Keratinocyte (primary cell): ENCODE measurements around the gene C5orf52. TPM values are rescaled to one million over a fixed set of nuclear protein-coding genes. Genes with fewer than 3 reads are reported as not detected.
"Not testable (repeated sequence)": the region's sequence is repeated elsewhere in the genome, so short reads cannot be mapped to it uniquely, and the experiment has no call there.

Experiments
- DNase-seq: peaks from one replicate; pipeline ENCODE4 v3.0.0-alpha.2; 2011; ENCODE audit warnings: low read depth, missing footprints, low spot score
- FAIRE-seq: peaks from 2 replicates; lab custom pipeline; 2011; peaks lifted over from hg19 to GRCh38; lab: Jason Lieb, UNC
- H2AFZ ChIP-seq: 2 replicates; pipeline ENCODE4 v1.6.0; 2012; ENCODE audit warnings: low read length, control low read depth, inconsistent platforms; ENCODE audit not compliant: control insufficient read depth
- H3K27ac ChIP-seq: 2 replicates; pipeline ENCODE4 v1.5.1; 2011; ENCODE audit warnings: low read length; ENCODE audit not compliant: control insufficient read depth, insufficient read depth
- H3K27me3 ChIP-seq: 3 replicates; pipeline ENCODE4 v1.6.0; 2011; ENCODE audit warnings: low read length; ENCODE audit not compliant: control insufficient read depth, insufficient read depth; ENCODE audit errors: extremely low read depth
- H3K36me3 ChIP-seq, 2 experiments: 2 replicates in 1 of 2; 3 replicates in 1 of 2; pipeline ENCODE4 v1.5.1; 2011; ENCODE audit warnings: low read length in 2 of 2, mild to moderate bottlenecking in 1 of 2; ENCODE audit not compliant: control insufficient read depth in 2 of 2, insufficient read depth in 2 of 2; ENCODE audit errors: extremely low read depth in 1 of 2
- H3K4me1 ChIP-seq: 3 replicates; pipeline ENCODE4 v1.5.1; 2011; ENCODE audit warnings: low read length; ENCODE audit not compliant: control insufficient read depth, insufficient read depth; ENCODE audit errors: extremely low read depth
- H3K4me2 ChIP-seq: 3 replicates; pipeline ENCODE4 v1.6.0; 2011; ENCODE audit warnings: low read depth, low read length; ENCODE audit not compliant: control insufficient read depth, insufficient read depth; ENCODE audit errors: extremely low read depth
- H3K4me3 ChIP-seq, 3 experiments: fragments of 200-600 bp in 1 of 3; sonication (generic) in 1 of 3; 2 replicates in 2 of 3; 3 replicates in 1 of 3; pipeline ENCODE4 v1.5.1; 2011 to 2016; ENCODE audit warnings: low read length in 3 of 3, mild to moderate bottlenecking in 3 of 3, control low read depth in 2 of 3, inconsistent platforms in 1 of 3, low read depth in 1 of 3, mixed read lengths in 1 of 3, mixed run types in 1 of 3, moderate library complexity in 1 of 3; ENCODE audit not compliant: control insufficient read depth in 2 of 3, insufficient read depth in 2 of 3; ENCODE audit errors: extremely low read depth in 1 of 3
- H3K79me2 ChIP-seq: 2 replicates; pipeline ENCODE4 v1.6.0; 2012; ENCODE audit warnings: low read length; ENCODE audit not compliant: control insufficient read depth, insufficient read depth
- H3K9ac ChIP-seq: 3 replicates; pipeline ENCODE4 v1.6.0; 2011; ENCODE audit warnings: low read length; ENCODE audit not compliant: control insufficient read depth, insufficient read depth; ENCODE audit errors: extremely low read depth
- H3K9me1 ChIP-seq: 3 replicates; pipeline ENCODE4 v1.6.0; 2011; ENCODE audit warnings: low read length; ENCODE audit not compliant: control insufficient read depth, insufficient read depth; ENCODE audit errors: extremely low read depth
- H3K9me3 ChIP-seq: 2 replicates; pipeline ENCODE4 v1.5.1; 2012; ENCODE audit warnings: low read depth, low read length; ENCODE audit not compliant: control insufficient read depth
- H4K20me1 ChIP-seq: 3 replicates; pipeline ENCODE4 v1.6.0; 2011; ENCODE audit warnings: low read length; ENCODE audit not compliant: control insufficient read depth, insufficient read depth; ENCODE audit errors: extremely low read depth
- EZH2 ChIP-seq: IDR thresholded peaks from one replicate; pipeline ENCODE4 v1.6.1; 2012; ENCODE audit warnings: inconsistent platforms, mild to moderate bottlenecking, low read length, moderate library complexity
- dilution Hi-C: fragments of 300-500 bp; cut with MboI; formaldehyde crosslinking; loops from one replicate; pipeline ENCODE4 v1.7.0; 2020; ENCODE audit warnings: low sequenced_read_pairs; ENCODE audit not compliant: extremely low pct_ligation_motif_present
- polyA plus RNA-seq, 5 experiments: library from polyadenylated mRNA; depleted of rRNA in 3 of 5; stranded (reverse) in 3 of 5; stranded (forward) in 1 of 5; unstranded in 1 of 5; fragments of >200 nt; gene quantifications; 1 replicate in 1 of 5; 2 replicates in 3 of 5; 3 replicates in 1 of 5; pipeline versions ENCODE4 v1.2.1 to v1.2.3, GENCODE V29; 2011 to 2012; ENCODE audit warnings: missing spikeins in 2 of 5, low read depth in 1 of 5, low replicate concordance in 1 of 5
- TF ChIP-seq, protein P1 (sequence below), 3 experiments: IDR thresholded peaks in 1 of 3; conservative IDR thresholded peaks in 1 of 3; optimal IDR thresholded peaks in 1 of 3; 2 replicates in 2 of 3; 3 replicates in 1 of 3; pipeline versions ENCODE3 to v1.5.1; 2011; ENCODE audit warnings: low read length in 3 of 3, mild to moderate bottlenecking in 3 of 3, moderate library complexity in 2 of 3, control low read depth in 1 of 3, inconsistent platforms in 1 of 3; ENCODE audit not compliant: insufficient read depth in 2 of 3; ENCODE audit errors: extremely low read depth in 1 of 3

The C5orf52 gene
- polyA plus RNA-seq, 1 donor (not counting 4 experiments of a cell fraction or from before 2014, with no cell fraction given): not detected

GRCh38 chr5:157671592-157672330, 428 bp downstream of the C5orf52 start:
- H3K79me2 ChIP-seq: no peaks in the 10 kb centered on the region
- TF ChIP-seq, protein P1, sequence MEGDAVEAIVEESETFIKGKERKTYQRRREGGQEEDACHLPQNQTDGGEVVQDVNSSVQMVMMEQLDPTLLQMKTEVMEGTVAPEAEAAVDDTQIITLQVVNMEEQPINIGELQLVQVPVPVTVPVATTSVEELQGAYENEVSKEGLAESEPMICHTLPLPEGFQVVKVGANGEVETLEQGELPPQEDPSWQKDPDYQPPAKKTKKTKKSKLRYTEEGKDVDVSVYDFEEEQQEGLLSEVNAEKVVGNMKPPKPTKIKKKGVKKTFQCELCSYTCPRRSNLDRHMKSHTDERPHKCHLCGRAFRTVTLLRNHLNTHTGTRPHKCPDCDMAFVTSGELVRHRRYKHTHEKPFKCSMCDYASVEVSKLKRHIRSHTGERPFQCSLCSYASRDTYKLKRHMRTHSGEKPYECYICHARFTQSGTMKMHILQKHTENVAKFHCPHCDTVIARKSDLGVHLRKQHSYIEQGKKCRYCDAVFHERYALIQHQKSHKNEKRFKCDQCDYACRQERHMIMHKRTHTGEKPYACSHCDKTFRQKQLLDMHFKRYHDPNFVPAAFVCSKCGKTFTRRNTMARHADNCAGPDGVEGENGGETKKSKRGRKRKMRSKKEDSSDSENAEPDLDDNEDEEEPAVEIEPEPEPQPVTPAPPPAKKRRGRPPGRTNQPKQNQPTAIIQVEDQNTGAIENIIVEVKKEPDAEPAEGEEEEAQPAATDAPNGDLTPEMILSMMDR (optimal IDR thresholded peaks at IDR 0.05 in 1 of 3, IDR thresholded peaks at IDR 0.05 in 1 of 3, conservative IDR thresholded peaks at IDR 0.05 in 1 of 3; ENCODE audit: extremely low read depth in 1 of 3, insufficient read depth in 2 of 3, low read length in 3 of 3): no peak
- peak; percentile 61 for TF ChIP-seq EZH2

DNA sequence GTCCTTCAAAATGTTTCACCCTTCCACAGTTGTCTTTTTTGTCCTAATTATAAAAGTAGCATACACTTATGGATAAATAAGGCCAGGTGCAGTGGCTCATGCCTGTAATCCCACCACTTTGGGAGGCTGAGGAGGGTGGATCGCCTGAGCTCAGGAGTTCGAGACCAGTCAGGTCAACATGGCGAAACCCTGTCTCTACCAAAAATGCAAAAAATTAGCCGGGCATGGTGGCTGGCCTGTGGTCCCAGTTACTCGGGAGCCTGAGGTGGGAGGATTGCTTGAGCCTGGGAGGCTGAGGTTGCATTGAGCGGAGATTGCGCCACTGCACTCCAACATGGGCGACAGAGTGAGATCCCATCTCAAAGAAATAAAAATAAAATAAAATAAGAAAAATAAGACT, 1.6 kb downstream of the C5orf52 start:
- H3K9me3 ChIP-seq: no peaks in the 10 kb centered on the region
- no peak overlapping the region for H3K27ac ChIP-seq
- no peak overlapping the region for H2AFZ ChIP-seq
- no peak overlapping the region for H3K4me3 ChIP-seq
- no peak overlapping the region for H3K9ac ChIP-seq
- dilution Hi-C loops: no loop called here
- H3K4me1 ChIP-seq: peaks cover 5% of the 10 kb centered on the region
- peaks cover 16% of the 10 kb centered on the region for H3K27me3 ChIP-seq
- H3K9me1 ChIP-seq: no peaks in the 10 kb centered on the region
- DNase-seq: no peak
- no peaks in the 10 kb centered on the region for H3K36me3 ChIP-seq
- H3K4me2 ChIP-seq: no peak overlapping the region
- no peaks in the 10 kb centered on the region for H3K79me2 ChIP-seq
- TF ChIP-seq, protein P1 (optimal IDR thresholded peaks at IDR 0.05 in 1 of 3, IDR thresholded peaks at IDR 0.05 in 1 of 3, conservative IDR thresholded peaks at IDR 0.05 in 1 of 3; ENCODE audit: extremely low read depth in 1 of 3, insufficient read depth in 2 of 3, low read length in 3 of 3): no peak
- TF ChIP-seq EZH2: no peak
- no peak for FAIRE-seq
- H4K20me1 ChIP-seq: no peaks in the 10 kb centered on the region

More at GRCh38 chr5:157671592-157672330, 428 bp downstream of the C5orf52 start:
- H3K36me3 ChIP-seq: no peaks in the 10 kb centered on the region
- dilution Hi-C loops: no loop called here
- H3K4me2 ChIP-seq: peak overlapping the region; percentile 82
- FAIRE-seq: no peak
- H2AFZ ChIP-seq: peak overlapping the region; percentile 95
- peaks cover 16% of the 10 kb centered on the region for H3K27me3 ChIP-seq
- H3K9ac ChIP-seq: peak overlapping the region; percentile 55
- no peaks in the 10 kb centered on the region for H3K9me3 ChIP-seq
- H3K27ac ChIP-seq: no peak overlapping the region
- no peak for DNase-seq
- peak overlapping the region; percentile 49 to 65 (median 56) for H3K4me3 ChIP-seq
- no peaks in the 10 kb centered on the region for H3K9me1 ChIP-seq
- peaks cover 5% of the 10 kb centered on the region for H3K4me1 ChIP-seq
- H4K20me1 ChIP-seq: no peaks in the 10 kb centered on the region

GRCh38 chr5:157674351-157674750, 3.0 kb downstream of the C5orf52 start:
- FAIRE-seq, H3K4me3 ChIP-seq, H3K36me3 ChIP-seq, H4K20me1 ChIP-seq, H3K4me2 ChIP-seq, H3K9me1 ChIP-seq, H3K79me2 ChIP-seq, H3K27ac ChIP-seq, dilution Hi-C loops, H2AFZ ChIP-seq, DNase-seq, H3K9me3 ChIP-seq, H3K4me1 ChIP-seq, H3K9ac ChIP-seq: not testable (repeated sequence)
- H3K27me3 ChIP-seq: peaks cover 16% of the 10 kb centered on the region
